Measurements from ENCODE around the gene DYNLRB2. TPM values are rescaled to one million over a fixed set of nuclear protein-coding genes. Genes with fewer than 3 reads are reported as not detected.

The DYNLRB2 gene
- total RNA-seq, 1 donor = not detected

- no peak for TF ChIP-seq CTCF (IDR thresholded peaks at IDR 0.05; ENCODE audit: extremely low read depth, low read depth, low read length)
- Histone ChIP-seq H3K27ac (ENCODE audit: low read depth, low read length) (no peak overlapping the region), H4K20me1 (ENCODE audit: insufficient read depth, low read length) (no peaks in the 10 kb centered on the region), H2AFZ (ENCODE audit: low read length) (no peak overlapping the region), H3K4me2 (ENCODE audit: insufficient read depth, low read length) (no peak overlapping the region), H3K79me2 (ENCODE audit: insufficient read depth, low read length) (no peaks in the 10 kb centered on the region), H3K9me3 (ENCODE audit: low read depth, low read length) (no peaks in the 10 kb centered on the region), H3K4me3 (ENCODE audit: insufficient read depth, low read length) (no peak overlapping the region), H3K4me1 (ENCODE audit: insufficient read depth, low read length) (no peaks in the 10 kb centered on the region), H3K36me3 (ENCODE audit: insufficient read depth, low read length) (no peaks in the 10 kb centered on the region), H3K27me3 (ENCODE audit: insufficient read depth, low read length) (no peaks in the 10 kb centered on the region)
- DNase-seq (ENCODE audit: insufficient read length, low spot score, missing footprints) = no peak
Measured at GRCh38 chr16:80556481-80556880, 15.7 kb downstream of the DYNLRB2 start.

- no peak overlapping the region for H3K4me3 ChIP-seq (ENCODE audit: insufficient read depth, low read length)
- TF ChIP-seq CTCF (IDR thresholded peaks at IDR 0.05; ENCODE audit: extremely low read depth, low read depth, low read length) = no peak
- no peak for DNase-seq (ENCODE audit: insufficient read length, low spot score, missing footprints)
- H3K27me3 ChIP-seq (ENCODE audit: insufficient read depth, low read length) = peaks cover 2% of the 10 kb centered on the region
- H3K4me1 ChIP-seq (ENCODE audit: insufficient read depth, low read length) = no peaks in the 10 kb centered on the region
- H3K9me3 ChIP-seq (ENCODE audit: low read depth, low read length) = no peaks in the 10 kb centered on the region
- no peak overlapping the region for H3K4me2 ChIP-seq (ENCODE audit: insufficient read depth, low read length)
- H3K36me3 ChIP-seq (ENCODE audit: insufficient read depth, low read length) = no peaks in the 10 kb centered on the region
- no peak overlapping the region for H2AFZ ChIP-seq (ENCODE audit: low read length)
- H3K79me2 ChIP-seq (ENCODE audit: insufficient read depth, low read length) = no peaks in the 10 kb centered on the region
- no peaks in the 10 kb centered on the region for H4K20me1 ChIP-seq (ENCODE audit: insufficient read depth, low read length)
- no peak overlapping the region for H3K27ac ChIP-seq (ENCODE audit: low read depth, low read length)
Measured at GRCh38 chr16:80557037-80557436, 16.2 kb downstream of the DYNLRB2 start.

GRCh38 chr16:80559369-80559768, 18.6 kb downstream of the DYNLRB2 start:
- Histone ChIP-seq H3K27me3 (ENCODE audit: insufficient read depth, low read length) (peaks cover 8% of the 10 kb centered on the region), H3K9me3 (ENCODE audit: low read depth, low read length) (no peaks in the 10 kb centered on the region), H3K27ac (ENCODE audit: low read depth, low read length) (no peak overlapping the region), H2AFZ (ENCODE audit: low read length) (no peak overlapping the region), H3K4me3 (ENCODE audit: insufficient read depth, low read length) (no peak overlapping the region), H4K20me1 (ENCODE audit: insufficient read depth, low read length) (no peaks in the 10 kb centered on the region), H3K79me2 (ENCODE audit: insufficient read depth, low read length) (no peaks in the 10 kb centered on the region), H3K36me3 (ENCODE audit: insufficient read depth, low read length) (no peaks in the 10 kb centered on the region), H3K4me2 (ENCODE audit: insufficient read depth, low read length) (no peak overlapping the region), H3K4me1 (ENCODE audit: insufficient read depth, low read length) (no peaks in the 10 kb centered on the region)
- DNase-seq (ENCODE audit: insufficient read length, low spot score, missing footprints) = no peak
- TF ChIP-seq CTCF (IDR thresholded peaks at IDR 0.05; ENCODE audit: extremely low read depth, low read depth, low read length) = no peak

GRCh38 chr16:80563066-80563465, 22.3 kb downstream of the DYNLRB2 start:
- no peaks in the 10 kb centered on the region for H3K36me3 ChIP-seq (ENCODE audit: insufficient read depth, low read length)
- no peak overlapping the region for H3K4me3 ChIP-seq (ENCODE audit: insufficient read depth, low read length)
- H3K27me3 ChIP-seq (ENCODE audit: insufficient read depth, low read length) = peaks cover 8% of the 10 kb centered on the region
- DNase-seq (ENCODE audit: insufficient read length, low spot score, missing footprints) = no peak
- no peaks in the 10 kb centered on the region for H4K20me1 ChIP-seq (ENCODE audit: insufficient read depth, low read length)
- no peak for TF ChIP-seq CTCF (IDR thresholded peaks at IDR 0.05; ENCODE audit: extremely low read depth, low read depth, low read length)
- no peaks in the 10 kb centered on the region for H3K79me2 ChIP-seq (ENCODE audit: insufficient read depth, low read length)
- H3K9me3 ChIP-seq (ENCODE audit: low read depth, low read length) = no peaks in the 10 kb centered on the region
- H3K27ac ChIP-seq (ENCODE audit: low read depth, low read length) = no peak overlapping the region
- H3K4me1 ChIP-seq (ENCODE audit: insufficient read depth, low read length) = no peaks in the 10 kb centered on the region
- no peak overlapping the region for H3K4me2 ChIP-seq (ENCODE audit: insufficient read depth, low read length)
- no peak overlapping the region for H2AFZ ChIP-seq (ENCODE audit: low read length)
